Activated CD8-positive, alpha-beta T cell treated with anti-CD3 and anti-CD28 coated beads, Interleukin-2, amount 10 ng/mL, durations not matched to agents 7 days and 5 days (primary cell): ENCODE measurements around the gene SMOC2. TPM values are rescaled to one million over a fixed set of nuclear protein-coding genes. Genes with fewer than 3 reads are reported as not detected.

Source experiments
- ATAC-seq: fragments of 150-1000 bp; cut with Tn5 transposase; one replicate; pipeline ENCODE4 v1.10.0; 2021; ENCODE audit warnings: moderate library complexity
- CTCF ChIA-PET: fragments of 350-600 bp; sonication (Branson Sonifier 250); formaldehyde crosslinking; loops from one replicate; lab custom pipeline; 2021; ENCODE audit warnings: antibody characterized with exemption; lab: Charles Lee
- POLR2A ChIA-PET: fragments of 350-600 bp; sonication (Branson Sonifier 250); formaldehyde crosslinking; loops from one replicate; lab custom pipeline; 2021; ENCODE audit warnings: antibody characterized with exemption; lab: Charles Lee
- DNase-seq: peaks from one replicate; pipeline ENCODE4 v3.0.0-alpha.2; 2020
- H3K27ac Mint-ChIP-seq: one replicate; pipeline ENCODE4 v1.8.0; 2021; ENCODE audit warnings: mild to moderate bottlenecking, mixed read lengths
- H3K27me3 Mint-ChIP-seq: one replicate; pipeline ENCODE4 v1.8.0; 2021; ENCODE audit warnings: low read depth, mixed read lengths
- H3K36me3 Mint-ChIP-seq: one replicate; pipeline ENCODE4 v1.8.0; 2021; ENCODE audit warnings: low read depth, mixed read lengths
- H3K4me1 Mint-ChIP-seq: one replicate; pipeline ENCODE4 v1.8.0; 2021; ENCODE audit warnings: low read depth, mixed read lengths
- H3K4me3 Mint-ChIP-seq: one replicate; pipeline ENCODE4 v1.8.0; 2021; ENCODE audit warnings: mild to moderate bottlenecking, mixed read lengths
- H3K9me3 Mint-ChIP-seq: one replicate; pipeline ENCODE4 v1.8.0; 2022; ENCODE audit warnings: mixed read lengths; ENCODE audit not compliant: insufficient read depth
- total RNA-seq, 2 experiments: library from RNA; stranded (reverse); gene quantifications; one replicate each; pipeline ENCODE4 v1.2.3, GENCODE V29; 2021

Gene SMOC2
- total RNA-seq, 2 experiments from 2014 or later, result not detected

DNA sequence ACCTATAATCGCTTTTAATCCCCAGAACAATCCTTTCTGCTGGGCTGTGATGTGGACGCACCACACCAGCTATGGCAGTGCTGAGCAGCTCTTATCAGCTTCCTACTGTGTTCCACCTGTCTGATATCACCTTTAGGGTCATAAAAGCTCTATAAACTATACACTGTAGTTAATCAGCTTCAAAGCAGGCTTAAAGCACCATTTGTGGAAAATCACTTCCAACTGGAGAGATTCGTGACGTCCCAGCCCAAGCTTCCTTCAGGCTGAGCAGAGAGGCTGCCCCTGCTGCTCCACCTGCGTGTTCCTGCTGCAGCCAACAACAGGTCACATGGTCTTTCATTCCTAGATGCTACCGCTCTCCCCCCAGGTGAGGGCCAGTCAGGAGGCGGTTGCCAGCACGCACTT is 156.5 kb downstream of the SMOC2 start:
- no peak for ATAC-seq
- no peak overlapping the region for H3K27ac Mint-ChIP-seq
- no peaks in the 10 kb centered on the region for H3K27me3 Mint-ChIP-seq
- H3K36me3 Mint-ChIP-seq, result no peaks in the 10 kb centered on the region
- ChIA-PET CTCF (no interaction called here), POLR2A (no interaction called here)
- no peak for DNase-seq
- no peaks in the 10 kb centered on the region for H3K4me1 Mint-ChIP-seq
- no peak overlapping the region for H3K4me3 Mint-ChIP-seq
- peaks cover 4% of the 10 kb centered on the region for H3K9me3 Mint-ChIP-seq

DNA sequence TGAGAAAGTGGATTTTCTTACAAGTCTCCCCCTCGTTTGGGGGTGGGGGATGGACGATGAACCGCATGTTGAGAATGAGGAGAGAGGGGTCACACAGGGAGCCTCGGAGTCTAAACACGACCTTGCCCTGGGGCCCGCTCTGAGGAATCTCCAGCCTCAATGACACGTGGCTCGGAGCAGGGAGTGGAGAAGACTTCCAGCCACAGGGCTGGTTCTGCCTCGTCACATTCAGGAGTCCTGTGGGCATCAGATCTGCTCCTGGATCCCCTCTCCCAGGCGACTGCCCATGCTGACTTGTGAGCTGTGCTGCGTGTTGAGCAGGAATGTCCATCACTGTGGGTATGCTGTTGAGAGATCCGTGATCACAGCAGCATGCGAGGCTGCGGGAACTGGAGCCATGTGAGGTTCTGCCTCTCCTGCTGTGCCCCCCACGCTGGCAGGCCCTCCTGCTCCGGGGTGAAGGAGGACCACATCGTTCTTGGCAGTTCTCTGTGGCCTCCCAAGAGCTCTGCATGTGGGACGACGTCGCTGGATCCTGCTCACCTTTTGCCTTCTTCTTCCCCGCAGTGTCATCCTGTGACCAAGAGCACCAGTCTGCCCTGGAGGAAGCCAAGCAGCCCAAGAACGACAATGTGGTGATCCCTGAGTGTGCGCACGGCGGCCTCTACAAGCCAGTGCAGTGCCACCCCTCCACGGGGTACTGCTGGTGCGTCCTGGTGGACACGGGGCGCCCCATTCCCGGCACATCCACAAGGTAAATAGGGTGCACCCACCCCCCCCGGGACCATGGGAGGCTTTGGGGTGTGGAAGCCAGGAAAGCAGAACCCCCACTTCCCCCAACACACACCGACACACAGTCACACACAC is 157.5 kb downstream of the SMOC2 start:
- no peaks in the 10 kb centered on the region for H3K4me1 Mint-ChIP-seq
- no peak for ATAC-seq
- H3K4me3 Mint-ChIP-seq, result no peak overlapping the region
- no peak overlapping the region for H3K27ac Mint-ChIP-seq
- H3K9me3 Mint-ChIP-seq, result peaks cover 4% of the 10 kb centered on the region
- no peak for DNase-seq
- POLR2A ChIA-PET, result no interaction called here
- no peaks in the 10 kb centered on the region for H3K36me3 Mint-ChIP-seq
- CTCF ChIA-PET, result no interaction called here
- no peaks in the 10 kb centered on the region for H3K27me3 Mint-ChIP-seq

- H3K4me3 Mint-ChIP-seq, result no peak overlapping the region
Observed at GRCh38 chr6:168599118-168599494, 158.1 kb downstream of the SMOC2 start.

DNA sequence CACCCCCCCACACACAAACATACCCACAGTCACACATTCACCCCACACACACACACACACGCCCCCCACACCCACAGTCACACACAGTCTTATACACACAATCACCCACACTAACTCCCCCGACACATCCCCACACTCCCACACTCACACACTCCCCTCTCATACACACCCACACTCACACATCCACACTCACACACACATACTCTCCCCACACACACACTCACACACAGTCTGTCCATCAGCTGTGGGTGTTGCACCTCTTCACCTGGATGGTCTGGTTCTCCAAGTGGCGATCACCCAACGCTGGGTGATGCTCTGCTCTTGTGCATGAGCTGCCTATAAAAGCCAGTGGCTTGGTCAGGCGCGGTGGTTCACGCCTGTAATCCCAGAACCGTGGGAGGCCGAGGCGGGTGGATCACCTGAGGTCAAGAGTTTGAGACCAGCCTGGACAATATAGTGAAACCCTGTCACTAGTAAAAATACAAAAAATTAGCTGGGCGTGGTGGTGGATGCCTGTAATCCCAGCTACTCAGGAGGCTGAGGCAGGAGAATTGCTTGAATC is 158.9 kb downstream of the SMOC2 start:
- ATAC-seq (no peak), DNase-seq (no peak)
- no peaks in the 10 kb centered on the region for H3K4me1 Mint-ChIP-seq
- ChIA-PET POLR2A (no interaction called here), CTCF (no interaction called here)
- peaks cover 4% of the 10 kb centered on the region for H3K9me3 Mint-ChIP-seq
- H3K27ac Mint-ChIP-seq, result no peak overlapping the region
- no peak overlapping the region for H3K4me3 Mint-ChIP-seq
- H3K36me3 Mint-ChIP-seq, result no peaks in the 10 kb centered on the region
- no peaks in the 10 kb centered on the region for H3K27me3 Mint-ChIP-seq

More at GRCh38 chr6:168599118-168599494, 158.1 kb downstream of the SMOC2 start:
- no peaks in the 10 kb centered on the region for H3K4me1 Mint-ChIP-seq
- POLR2A ChIA-PET, result no interaction called here
- no peak overlapping the region for H3K27ac Mint-ChIP-seq
- H3K36me3 Mint-ChIP-seq, result no peaks in the 10 kb centered on the region
- ATAC-seq (no peak), DNase-seq (no peak)
- CTCF ChIA-PET, result no interaction called here
- peaks cover 4% of the 10 kb centered on the region for H3K9me3 Mint-ChIP-seq
- no peaks in the 10 kb centered on the region for H3K27me3 Mint-ChIP-seq

GRCh38 chr6:168600381-168600780 is 159.4 kb downstream of the SMOC2 start:
- DNase-seq (no peak), ATAC-seq (no peak)
- Mint-ChIP-seq H3K36me3 (no peaks in the 10 kb centered on the region), H3K4me3 (no peak overlapping the region), H3K27ac (no peak overlapping the region), H3K27me3 (no peaks in the 10 kb centered on the region), H3K9me3 (peaks cover 4% of the 10 kb centered on the region), H3K4me1 (no peaks in the 10 kb centered on the region)
- ChIA-PET CTCF (no interaction called here), POLR2A (no interaction called here)

GRCh38 chr6:168601111-168601510 is 160.1 kb downstream of the SMOC2 start:
- no peak for DNase-seq
- H3K9me3 Mint-ChIP-seq, result no peaks in the 10 kb centered on the region
- H3K27me3 Mint-ChIP-seq, result no peaks in the 10 kb centered on the region
- ChIA-PET POLR2A (no interaction called here), CTCF (no interaction called here)
- H3K27ac Mint-ChIP-seq, result no peak overlapping the region
- no peak for ATAC-seq
- H3K36me3 Mint-ChIP-seq, result no peaks in the 10 kb centered on the region
- H3K4me3 Mint-ChIP-seq, result no peak overlapping the region
- H3K4me1 Mint-ChIP-seq, result no peaks in the 10 kb centered on the region

GRCh38 chr6:168601546-168601945 is 160.6 kb downstream of the SMOC2 start:
- Mint-ChIP-seq H3K9me3 (no peaks in the 10 kb centered on the region), H3K4me3 (no peak overlapping the region), H3K27ac (no peak overlapping the region), H3K4me1 (no peaks in the 10 kb centered on the region), H3K36me3 (no peaks in the 10 kb centered on the region), H3K27me3 (no peaks in the 10 kb centered on the region)
- ChIA-PET POLR2A (no interaction called here), CTCF (no interaction called here)
- DNase-seq (no peak), ATAC-seq (no peak)

GRCh38 chr6:168602576-168602975 is 161.6 kb downstream of the SMOC2 start:
- no peak overlapping the region for H3K27ac Mint-ChIP-seq
- no peak for DNase-seq
- ATAC-seq, result no peak

GRCh38 chr6:168603234-168603633 is 162.2 kb downstream of the SMOC2 start:
- CTCF ChIA-PET, result no interaction called here

More at GRCh38 chr6:168602576-168602975, 161.6 kb downstream of the SMOC2 start:
- Mint-ChIP-seq H3K36me3 (no peaks in the 10 kb centered on the region), H3K9me3 (no peaks in the 10 kb centered on the region), H3K27me3 (no peaks in the 10 kb centered on the region), H3K4me1 (no peaks in the 10 kb centered on the region), H3K4me3 (no peak overlapping the region)
- POLR2A ChIA-PET, result no interaction called here
- CTCF ChIA-PET, result no interaction called here

GRCh38 chr6:168605964-168606363 is 165.0 kb downstream of the SMOC2 start:
- DNase-seq (no peak), ATAC-seq (no peak)
- H3K27ac Mint-ChIP-seq, result no peak overlapping the region
- no peaks in the 10 kb centered on the region for H3K9me3 Mint-ChIP-seq
- no peaks in the 10 kb centered on the region for H3K4me1 Mint-ChIP-seq
- ChIA-PET CTCF (no interaction called here), POLR2A (no interaction called here)
- no peak overlapping the region for H3K4me3 Mint-ChIP-seq
- H3K27me3 Mint-ChIP-seq, result no peaks in the 10 kb centered on the region
- no peaks in the 10 kb centered on the region for H3K36me3 Mint-ChIP-seq

More at GRCh38 chr6:168603234-168603633, 162.2 kb downstream of the SMOC2 start:
- Mint-ChIP-seq H3K36me3 (no peaks in the 10 kb centered on the region), H3K27ac (no peak overlapping the region), H3K27me3 (no peaks in the 10 kb centered on the region), H3K4me1 (no peaks in the 10 kb centered on the region), H3K9me3 (no peaks in the 10 kb centered on the region), H3K4me3 (no peak overlapping the region)
- DNase-seq (no peak), ATAC-seq (no peak)
- POLR2A ChIA-PET, result no interaction called here

DNA sequence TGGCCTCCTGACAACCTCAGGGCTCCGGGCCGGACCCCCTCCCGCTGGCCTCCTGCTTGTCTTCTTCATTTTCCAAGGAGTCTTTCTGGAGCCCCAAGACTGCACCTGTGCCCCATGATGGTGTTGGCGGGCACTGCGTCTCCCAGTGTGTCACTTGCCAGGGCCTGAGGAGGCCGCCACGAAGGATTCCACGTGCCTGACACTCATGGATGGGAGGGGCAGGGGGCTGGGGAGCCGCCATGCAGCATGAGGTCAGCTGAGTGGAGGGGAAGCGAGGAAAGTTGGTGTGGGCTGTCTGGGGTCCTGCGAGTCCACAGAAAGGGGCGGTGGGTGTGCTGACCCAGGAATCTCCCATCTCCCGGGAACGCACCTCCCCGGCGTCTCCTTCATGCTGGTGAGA is 165.7 kb downstream of the SMOC2 start:
- POLR2A ChIA-PET, result no interaction called here
- H3K27me3 Mint-ChIP-seq, result no peaks in the 10 kb centered on the region
- H3K9me3 Mint-ChIP-seq, result no peaks in the 10 kb centered on the region
- no peak overlapping the region for H3K27ac Mint-ChIP-seq
- no peaks in the 10 kb centered on the region for H3K36me3 Mint-ChIP-seq
- H3K4me3 Mint-ChIP-seq, result no peak overlapping the region
- ATAC-seq (no peak), DNase-seq (no peak)
- H3K4me1 Mint-ChIP-seq, result no peaks in the 10 kb centered on the region
- CTCF ChIA-PET, result no interaction called here

GRCh38 chr6:168607272-168608112 is 166.5 kb downstream of the SMOC2 start:
- Mint-ChIP-seq H3K4me3 (no peak overlapping the region), H3K27ac (no peak overlapping the region), H3K36me3 (no peaks in the 10 kb centered on the region), H3K27me3 (no peaks in the 10 kb centered on the region), H3K4me1 (no peaks in the 10 kb centered on the region), H3K9me3 (no peaks in the 10 kb centered on the region)
- DNase-seq, result no peak
- ChIA-PET CTCF (no interaction called here), POLR2A (no interaction called here)
- no peak for ATAC-seq
